Mesenteric fat pad (tissue), 1 donor: ENCODE results near the gene UBXN2A. TPM values are rescaled to one million over a fixed set of nuclear protein-coding genes. Genes with fewer than 3 reads are reported as not detected.
A peak's percentile ranks its signal among the peaks of the same experiment; 100 is the strongest.

ENCODE experiments used
- DNase-seq: peaks from one replicate; pipeline ENCODE4 v3.0.0-alpha.2; 2020; ENCODE audit warnings: low spot score
- long read RNA-seq: library from polyadenylated mRNA; unstranded; transcript quantifications from one replicate; pipeline ENCODE4 v2.0.0, GENCODE V29; 2020
- total RNA-seq: library from RNA; stranded (reverse); fragmentation: NEBNext Ultra II Directional; extraction: Animal tissue kit (Norgen Biotek cat#: 25700); gene quantifications from one replicate; pipeline ENCODE4 v1.2.1, GENCODE V29; 2021
- donor health status: DM: yes; HTN: yes; CAD: no.

UBXN2A gene, protein sequence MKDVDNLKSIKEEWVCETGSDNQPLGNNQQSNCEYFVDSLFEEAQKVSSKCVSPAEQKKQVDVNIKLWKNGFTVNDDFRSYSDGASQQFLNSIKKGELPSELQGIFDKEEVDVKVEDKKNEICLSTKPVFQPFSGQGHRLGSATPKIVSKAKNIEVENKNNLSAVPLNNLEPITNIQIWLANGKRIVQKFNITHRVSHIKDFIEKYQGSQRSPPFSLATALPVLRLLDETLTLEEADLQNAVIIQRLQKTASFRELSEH
- 21.7 TPM for total RNA-seq
- long read RNA-seq, full-length matches to known transcripts: 95 of 122 reads
- long read RNA-seq, partial matches to known transcripts: 3 of 122 reads
- long read RNA-seq, other reads (novel, unspliced or antisense): 24 of 122 reads

DNA sequence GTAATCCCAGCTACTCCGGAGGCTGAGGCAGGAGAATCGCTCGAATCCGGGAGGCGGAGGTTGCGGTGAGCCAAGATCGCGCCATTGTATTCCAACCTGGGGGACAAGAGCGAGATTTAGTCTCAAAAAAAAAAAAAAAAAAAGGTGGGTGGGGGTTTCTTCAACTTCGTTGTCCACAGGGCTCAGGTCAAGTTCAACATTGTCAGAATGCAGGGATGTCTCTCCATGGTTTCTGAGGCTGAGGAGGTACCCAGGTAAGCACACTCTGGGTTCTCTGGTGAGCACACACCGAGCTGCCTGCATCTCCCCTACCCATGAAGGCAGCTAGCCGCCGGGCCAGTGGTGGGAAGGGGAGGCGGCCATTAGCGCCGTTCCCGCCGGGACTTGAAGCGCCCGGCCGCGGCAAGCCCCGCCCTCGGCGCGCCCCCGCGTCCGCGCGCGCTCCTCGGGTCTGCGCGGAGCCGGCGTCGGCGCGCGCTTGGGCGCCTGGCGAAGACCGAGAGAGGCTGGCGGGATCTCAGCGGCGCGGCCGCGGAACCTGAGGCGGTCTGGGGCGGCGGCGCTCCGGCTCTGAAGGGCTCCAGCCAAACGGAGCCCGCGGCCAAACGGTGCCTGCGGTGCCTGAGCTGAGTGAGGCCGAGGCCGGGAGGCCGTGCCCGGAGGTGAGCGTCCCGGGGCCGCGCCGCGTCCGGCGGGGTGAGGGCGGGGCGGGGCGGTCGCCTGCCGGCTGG is at the start of gene UBXN2A:
TSS of gene UBXN2A (plus strand) at position 477 of the 731 bp plus-strand sequence. CDS start 17,852 bp downstream, outside the sequence.
- peak; percentile 92 for DNase-seq

DNA sequence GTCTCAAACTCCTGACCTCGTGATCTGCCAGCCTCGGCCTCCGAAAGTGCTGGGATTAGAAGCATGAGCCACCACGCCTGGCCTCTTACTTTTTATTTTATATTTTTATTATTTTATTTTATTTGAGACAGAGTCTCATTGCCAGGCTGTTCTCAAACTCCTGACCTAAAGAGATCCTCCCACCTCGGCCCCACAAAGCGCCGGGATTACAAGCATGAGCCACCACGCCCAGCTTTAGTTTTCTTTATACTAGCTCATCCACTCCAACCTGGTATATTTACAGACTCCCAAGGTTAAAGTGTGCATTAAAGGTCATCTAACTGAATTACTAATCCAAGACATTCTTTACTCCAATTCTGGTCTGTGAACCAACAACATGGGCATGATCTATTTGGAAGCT is 40.1 kb upstream of the UBXN2A start:
- DNase-seq: no peak

DNA sequence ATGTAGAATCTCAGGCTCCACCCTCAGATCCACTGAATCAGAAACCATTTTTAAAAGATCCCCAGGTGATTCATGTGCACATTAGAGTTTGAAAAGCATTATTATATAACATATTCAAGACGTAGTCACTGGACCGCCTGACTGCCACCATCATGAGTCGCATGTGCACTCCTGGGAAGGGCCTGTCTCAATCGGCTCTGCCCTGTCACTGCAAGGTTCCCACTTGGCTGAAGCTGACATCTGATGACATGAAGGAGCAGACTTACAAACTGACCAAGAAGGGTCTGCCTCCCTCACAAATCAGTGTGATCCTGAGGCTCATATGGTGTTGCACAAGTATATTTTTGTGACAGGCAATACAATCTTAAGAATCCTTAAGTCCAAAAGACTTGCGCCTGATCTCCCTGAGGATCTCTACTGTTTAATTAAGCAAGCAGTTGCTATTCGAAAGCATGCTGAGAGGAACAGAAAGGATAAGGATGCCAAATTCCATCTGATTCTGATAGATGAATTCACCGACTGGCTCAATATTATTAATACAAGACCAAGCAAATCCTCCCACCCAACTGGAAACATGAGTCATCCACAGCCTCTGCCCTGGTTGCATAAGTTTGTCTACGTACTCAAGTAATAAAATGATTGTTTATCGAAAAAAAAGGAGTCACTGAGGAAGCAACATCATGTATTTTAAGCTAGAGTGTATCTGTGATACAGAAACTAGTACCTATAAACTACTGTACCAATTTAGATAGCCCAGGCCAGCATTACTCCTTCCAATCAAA is 39.5 kb upstream of the UBXN2A start:
- DNase-seq: no peak

DNA sequence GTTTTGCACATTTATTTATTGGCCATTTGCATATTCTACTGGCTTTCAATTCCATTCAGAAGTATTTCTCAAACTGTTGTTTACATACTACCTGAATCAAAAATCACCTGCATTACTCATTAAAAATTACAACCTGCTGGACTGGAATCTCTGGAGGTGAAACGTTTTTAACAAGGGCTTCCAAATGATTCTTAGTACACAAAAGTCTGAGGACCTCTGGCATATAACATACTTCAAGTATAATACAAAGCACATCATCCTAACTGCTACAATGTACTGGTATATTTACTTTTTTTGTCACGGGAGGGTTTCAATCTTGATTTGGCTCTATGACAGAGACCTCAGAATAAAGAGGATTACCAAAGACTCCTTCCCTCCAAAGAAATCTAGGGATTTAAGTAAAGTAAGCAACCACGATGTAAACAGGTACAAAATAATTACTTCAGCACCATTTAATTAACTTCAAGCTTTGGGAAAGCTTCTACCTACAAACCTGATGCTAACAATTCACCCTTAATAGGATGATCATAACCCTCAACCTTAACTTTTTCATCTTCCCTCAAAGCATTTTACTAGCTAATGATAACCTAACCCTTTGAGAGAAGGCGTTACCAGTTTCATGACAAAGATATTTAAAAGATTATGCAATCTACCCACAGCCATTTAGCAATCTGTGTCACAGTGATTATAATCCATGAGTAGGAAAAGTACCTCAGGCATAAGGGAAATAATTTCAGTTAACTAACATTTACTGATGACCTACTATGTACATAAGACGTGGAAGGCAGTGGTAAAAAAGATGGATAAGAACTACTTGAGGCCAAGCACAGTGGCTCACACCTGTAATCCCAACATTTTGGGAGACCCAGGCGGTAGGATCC is 38.1 kb upstream of the UBXN2A start:
- no peak for DNase-seq

DNA sequence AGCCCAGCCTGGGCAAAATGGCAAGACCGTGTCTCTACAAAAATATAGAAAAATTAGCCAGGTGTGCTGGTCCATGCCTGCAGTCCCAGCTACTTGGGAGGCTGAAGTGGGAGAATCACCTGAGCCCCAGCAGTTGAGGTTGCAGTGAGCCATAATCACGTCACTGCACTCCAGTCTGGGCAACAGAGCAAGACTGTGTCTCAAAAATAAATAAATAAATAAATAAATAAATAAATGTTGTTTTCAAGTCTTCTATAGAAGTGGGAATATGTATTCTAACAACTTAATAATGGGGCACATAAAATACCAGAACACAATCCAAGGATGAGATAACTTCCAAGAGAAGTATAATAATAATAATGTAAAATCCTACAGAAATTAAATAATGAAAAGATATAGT is 37.2 kb upstream of the UBXN2A start:
- DNase-seq: no peak

DNA sequence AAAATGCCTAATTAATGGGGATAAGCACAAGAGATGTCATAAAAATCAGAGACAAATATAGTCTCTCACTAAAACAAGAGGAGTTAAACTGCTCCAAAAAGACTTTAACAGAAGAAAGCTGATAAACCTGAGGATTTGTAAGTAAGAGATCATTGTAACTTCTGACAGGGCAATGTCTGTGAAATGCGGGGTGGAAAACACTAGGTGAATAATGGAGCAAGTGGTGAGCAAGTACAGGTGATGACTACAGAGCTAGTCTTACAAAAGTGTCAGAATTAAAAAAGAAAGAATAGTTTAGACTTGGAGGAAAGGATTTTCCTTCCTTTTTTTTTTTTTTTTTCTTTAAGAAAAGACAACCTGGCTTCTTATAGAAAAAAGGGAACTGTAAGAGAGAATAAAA is 36.0 kb upstream of the UBXN2A start:
- no peak for DNase-seq

DNA sequence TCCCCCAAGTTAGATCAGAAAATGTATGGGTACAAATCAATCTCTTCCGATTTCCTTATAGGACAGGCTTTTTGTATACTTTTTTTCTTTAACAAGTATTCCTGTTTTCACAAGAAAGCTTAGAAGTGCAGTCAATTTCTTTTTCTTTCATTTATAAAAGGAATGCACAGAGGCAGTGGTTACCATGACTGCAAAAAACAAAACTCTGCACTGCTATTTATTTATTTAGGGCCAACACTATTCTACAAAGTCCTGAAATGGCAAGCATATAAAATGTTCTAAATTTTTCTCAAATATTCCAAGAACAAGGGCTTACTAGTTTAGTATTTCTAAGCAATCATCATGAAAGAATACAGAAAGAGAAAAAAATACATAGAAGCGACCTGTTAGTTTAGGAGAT is 35.6 kb upstream of the UBXN2A start:
- no peak for DNase-seq

DNA sequence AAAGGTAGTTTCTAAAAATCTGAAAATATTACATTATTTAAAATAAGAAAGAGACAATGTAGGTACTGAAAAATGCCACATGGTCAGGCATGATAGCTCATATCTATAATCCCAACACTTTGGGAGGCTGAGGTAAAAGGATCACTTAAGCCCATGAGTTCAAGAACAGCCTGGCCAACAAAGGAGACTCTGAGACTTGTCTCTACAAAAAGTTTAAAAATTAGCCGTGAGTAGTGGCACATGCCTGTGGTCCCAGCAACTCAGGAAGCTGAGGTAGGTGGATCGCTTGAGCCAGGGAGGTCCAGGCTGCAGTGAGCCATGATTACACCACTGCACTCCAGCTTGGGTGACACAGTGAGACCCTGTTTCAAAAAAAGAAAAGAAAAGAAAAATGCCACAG is 35.1 kb upstream of the UBXN2A start:
- DNase-seq: no peak

DNA sequence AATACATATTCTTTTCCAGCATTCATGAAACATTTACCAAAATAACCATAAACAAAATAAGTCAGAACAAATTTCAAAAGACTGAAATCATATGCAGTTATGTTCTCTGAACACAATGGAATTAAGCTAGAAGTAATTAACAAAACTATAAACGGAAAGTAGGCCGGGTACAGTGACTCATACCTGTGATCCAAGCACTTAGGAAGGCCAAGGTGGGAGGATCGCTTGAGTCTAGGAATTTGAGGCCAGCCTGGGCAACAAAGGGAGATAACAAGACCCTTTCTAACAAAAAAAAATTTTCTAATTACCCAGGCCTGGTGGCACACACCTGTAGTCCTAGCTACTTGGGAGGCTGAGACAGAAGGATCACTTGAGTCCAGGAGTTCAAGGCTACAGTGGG is 28.2 kb upstream of the UBXN2A start:
- no peak for DNase-seq

DNA sequence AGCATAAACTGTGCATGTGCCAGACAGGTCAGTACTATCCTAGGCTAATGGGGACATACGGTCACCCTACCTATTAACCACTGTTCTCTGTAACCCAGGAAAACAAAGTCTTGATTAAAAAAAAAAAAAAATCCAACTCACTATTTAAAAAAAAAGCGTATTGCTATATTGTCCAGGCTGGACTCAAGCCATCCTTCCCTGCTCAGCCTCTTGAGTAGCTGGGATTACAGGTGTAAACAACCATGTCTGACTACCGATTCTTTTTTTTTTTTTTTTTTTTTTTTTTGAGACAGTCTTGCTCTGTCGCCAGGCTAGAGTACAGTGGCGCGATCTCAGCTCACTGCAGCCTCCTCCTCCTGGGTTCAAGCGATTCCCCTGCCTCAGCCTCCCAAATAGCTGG is 24.9 kb upstream of the UBXN2A start:
- no peak for DNase-seq

DNA sequence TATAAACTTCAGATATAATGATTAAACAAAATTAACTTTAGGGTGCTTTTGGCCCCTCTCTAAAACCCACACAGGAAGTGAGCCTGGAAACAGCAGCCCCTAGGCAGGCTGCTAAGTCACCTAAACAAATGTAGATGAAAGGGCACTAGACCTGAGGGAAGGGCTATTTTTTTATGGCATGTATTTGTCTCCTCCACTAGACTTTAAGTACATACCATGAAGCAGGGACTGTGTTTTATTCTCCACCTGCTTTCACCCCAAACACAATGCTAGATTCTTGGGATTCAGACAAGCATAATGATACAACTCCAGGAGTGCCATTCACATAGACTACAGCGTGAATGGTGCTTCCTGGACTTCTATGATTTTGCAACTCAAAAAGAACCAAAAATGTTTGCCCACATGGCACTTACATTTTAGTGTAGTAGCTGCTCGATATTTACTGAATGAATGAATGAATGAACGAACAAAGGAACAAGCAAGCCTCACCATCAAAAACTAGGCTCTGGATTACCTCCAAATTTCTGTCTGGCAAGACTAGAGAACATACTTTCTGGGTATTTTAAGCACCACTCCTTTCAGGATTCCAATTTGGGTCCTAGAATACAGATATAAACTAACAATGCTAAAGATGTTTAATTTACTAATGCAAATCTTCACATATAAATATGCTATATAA is 23.4 kb upstream of the UBXN2A start:
- DNase-seq: no peak

DNA sequence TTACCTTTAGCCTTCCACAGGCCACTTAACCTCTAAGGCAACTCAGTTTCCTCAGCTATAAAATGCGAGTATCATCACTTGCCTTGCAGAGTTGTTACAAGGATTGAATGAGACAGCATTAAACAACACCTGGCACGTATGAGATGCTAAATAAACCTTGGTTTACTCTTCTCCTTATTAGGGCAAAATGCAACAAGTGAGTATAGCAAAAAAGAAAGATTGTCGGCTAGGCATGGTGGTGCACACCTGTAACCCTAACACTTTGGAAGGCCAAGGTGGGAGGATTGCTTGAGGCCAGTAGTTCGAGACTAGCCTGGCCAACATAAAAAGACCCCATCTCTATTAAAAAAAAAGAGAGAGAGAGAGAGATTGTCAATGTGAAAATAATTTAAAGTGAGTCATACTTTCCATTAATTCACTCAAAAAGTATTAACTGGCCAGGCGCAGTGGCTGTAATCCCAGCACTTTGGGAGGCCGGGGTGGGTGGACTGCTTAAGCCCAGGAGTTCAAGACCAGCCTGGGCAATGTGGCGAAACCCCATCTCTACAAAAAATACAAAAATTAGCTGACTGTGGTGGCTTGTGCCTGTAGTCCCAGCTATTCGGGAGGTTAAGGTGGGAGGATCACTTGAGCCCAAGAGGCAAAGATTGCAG is 21.3 kb upstream of the UBXN2A start:
- DNase-seq: no peak

DNA sequence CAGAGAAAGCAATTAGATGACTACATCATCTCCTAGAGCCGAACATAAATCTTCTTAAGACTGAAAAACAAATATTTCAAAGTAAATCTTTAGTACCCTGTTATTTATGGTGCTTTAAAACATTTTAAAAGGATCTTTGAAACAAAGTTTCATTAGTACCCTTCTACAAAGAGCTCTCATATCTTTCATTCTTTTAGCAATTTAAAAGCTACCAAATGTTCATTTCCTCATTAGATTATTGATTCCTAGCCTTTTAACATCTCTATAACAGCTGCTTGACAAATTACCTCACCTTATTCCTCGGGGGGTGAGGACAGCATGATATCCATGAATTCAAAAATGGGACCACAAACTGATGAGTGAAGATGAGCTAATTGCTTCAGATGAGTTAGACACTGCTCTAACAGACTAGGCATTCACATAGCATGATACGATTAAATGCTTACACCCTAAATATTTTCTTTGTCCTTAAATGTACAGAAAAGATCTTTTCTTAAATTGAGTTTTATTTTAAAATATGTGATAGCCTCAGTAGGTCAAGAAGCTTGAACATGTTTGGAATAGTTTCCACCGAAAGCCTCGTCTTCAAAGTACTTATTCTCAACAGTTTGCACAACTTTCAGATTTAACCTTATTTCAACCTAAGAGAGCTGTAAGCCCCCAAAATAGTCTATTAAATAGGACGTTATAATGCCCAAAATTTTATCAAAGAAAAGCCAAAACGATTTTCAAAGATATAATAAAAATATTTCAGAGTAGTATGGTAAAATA is 15.5 kb upstream of the UBXN2A start:
- no peak for DNase-seq

DNA sequence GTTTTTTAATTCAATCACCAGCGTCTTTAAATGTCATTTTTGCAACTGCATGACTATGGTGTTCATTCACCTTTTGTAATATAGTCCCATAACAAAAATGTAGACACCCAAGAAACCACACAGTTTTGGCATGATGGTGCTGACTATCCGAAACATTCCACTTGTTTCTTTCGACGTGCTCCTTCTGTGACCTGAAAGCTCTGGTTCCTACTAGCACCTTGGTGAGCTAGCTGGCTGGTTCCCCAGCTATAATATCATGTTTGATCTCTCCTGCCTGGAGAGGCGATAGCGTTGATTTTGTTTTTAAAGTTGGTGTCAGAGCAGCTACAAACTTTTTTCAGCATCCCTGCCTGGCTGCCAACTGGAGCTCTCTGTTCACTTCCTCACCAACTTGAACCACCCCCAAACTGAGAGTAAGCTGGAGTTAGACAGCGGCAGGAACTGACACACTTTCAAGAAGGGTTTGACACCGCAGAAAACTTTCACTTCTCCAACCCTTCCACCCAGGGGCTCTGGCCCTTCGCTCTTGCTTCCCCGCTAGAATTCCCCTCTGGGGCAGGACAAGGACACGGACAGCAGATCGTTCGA is 14.5 kb upstream of the UBXN2A start:
- no peak for DNase-seq

DNA sequence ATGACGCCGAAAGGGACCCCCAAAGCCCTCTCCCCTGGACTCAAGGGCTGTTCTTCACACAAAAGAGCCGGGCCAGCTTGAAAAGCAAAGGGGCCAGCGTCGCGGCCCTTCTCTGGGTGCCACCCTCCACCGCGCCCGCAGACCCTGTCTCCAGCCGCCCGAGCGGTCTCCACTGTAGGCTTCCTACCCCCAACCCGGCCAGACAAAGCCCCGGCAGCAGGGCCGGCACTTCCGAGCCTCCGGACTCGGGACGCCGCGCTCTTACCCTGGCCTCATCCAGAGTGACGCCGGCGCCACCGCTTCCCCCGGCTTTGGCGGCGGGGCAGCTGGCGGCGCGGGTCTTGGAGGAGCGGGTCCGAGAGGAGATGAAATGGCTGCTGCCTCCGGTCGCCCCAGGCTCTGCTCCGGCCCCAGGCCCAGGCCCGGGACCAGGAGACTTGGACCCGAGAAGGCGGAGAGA is 13.9 kb upstream of the UBXN2A start:
- peak; percentile 90 for DNase-seq

DNA sequence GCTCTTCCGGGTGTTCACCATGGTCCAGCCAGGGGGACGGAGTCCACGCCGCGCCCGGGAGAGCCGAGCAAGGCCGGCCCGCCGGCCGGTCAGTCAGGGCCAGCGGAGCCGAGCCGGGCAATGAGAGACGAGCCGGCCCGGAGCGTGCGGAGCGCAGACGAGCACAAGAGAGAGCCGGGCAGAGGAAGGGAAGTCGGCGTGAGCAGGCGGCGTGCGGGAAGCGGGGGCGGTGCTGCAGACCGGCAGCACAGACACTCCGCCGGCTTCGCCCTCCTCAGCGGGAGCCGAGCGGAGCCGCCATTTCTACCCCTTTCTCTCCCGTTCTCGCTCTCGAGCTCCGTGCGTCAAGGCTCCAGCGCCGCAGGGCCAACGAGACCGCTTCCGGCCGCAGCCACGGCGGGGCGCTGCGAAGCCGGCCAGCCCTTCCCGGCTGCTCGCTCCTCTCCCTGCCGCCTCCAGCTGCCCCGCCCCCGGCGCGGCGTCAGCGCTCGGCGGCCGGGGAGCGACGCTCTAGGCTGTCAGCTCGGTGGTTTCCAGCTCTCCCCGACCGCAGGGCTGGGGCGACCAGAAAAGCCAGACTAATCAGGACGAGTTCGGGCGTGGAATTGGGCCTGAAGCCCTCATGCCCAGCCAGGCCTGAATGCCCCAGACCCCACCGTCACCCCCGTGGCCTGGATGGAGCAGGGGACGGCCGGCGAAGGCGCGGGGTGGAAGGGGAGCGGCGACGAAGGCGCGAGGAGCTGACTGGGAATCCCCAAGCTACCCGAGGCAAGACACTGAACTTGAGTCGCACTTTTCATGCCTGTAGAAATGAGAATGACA is 13.3 kb upstream of the UBXN2A start, which contains the start of gene ATAD2B:
TSS of gene ATAD2B (minus strand) at position 374 of the 822 bp plus-strand sequence. CDS start at position 21, 353 bp downstream.
- peak; percentile 96 for DNase-seq

DNA sequence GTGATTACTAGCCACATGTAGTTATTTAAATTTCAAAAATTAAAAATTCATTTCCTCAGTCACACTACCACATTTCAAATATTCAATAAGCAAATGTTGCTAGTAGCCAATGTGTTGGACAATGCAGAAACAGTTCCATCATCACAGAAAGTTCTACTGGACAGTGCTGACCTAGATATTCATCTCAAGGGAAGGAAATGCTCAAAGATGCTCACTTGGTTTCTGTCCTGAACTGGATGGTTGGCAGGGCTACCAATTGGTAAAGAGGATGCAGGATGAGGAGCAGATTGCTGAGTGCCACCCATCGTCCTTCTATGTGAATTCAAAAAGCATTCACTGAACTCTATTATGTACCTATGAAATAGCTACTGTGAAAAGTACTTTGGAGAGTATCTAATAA is 6.0 kb upstream of the UBXN2A start:
- DNase-seq: no peak
